Measurements from ENCODE around the gene BAZ2A.
A peak's percentile ranks its signal among the peaks of the same experiment; 100 is the strongest.
"Not testable (repeated sequence)": the region's sequence is repeated elsewhere in the genome, so short reads cannot be mapped to it uniquely, and the experiment has no call there.

BAZ2A gene

GRCh38 chr12:56599041-56599440 lies 31.1 kb downstream of the BAZ2A start:
- DNase-seq (ENCODE audit: low read depth in 2 of 3, low spot score in 1 of 3), result no peak

- no peak for DNase-seq (ENCODE audit: low read depth in 2 of 3, low spot score in 1 of 3)
These were observed 33.3 kb downstream of the BAZ2A start for GRCh38 chr12:56596815-56597214.

GRCh38 chr12:56593909-56594621 lies 36.1 kb downstream of the BAZ2A start:
- DNase-seq (ENCODE audit: low read depth in 2 of 3, low spot score in 1 of 3), result peak; percentile 26 to 57 (median 36)

GRCh38 chr12:56591961-56592360 lies 38.2 kb downstream of the BAZ2A start:
- DNase-seq (ENCODE audit: low read depth in 2 of 3, low spot score in 1 of 3), result no peak

GRCh38 chr12:56591126-56591525 lies 39.0 kb downstream of the BAZ2A start:
- DNase-seq (ENCODE audit: low read depth in 2 of 3, low spot score in 1 of 3), result no peak

GRCh38 chr12:56590237-56590830 lies 39.8 kb downstream of the BAZ2A start:
- no peak for DNase-seq (ENCODE audit: low read depth in 2 of 3, low spot score in 1 of 3)

- DNase-seq (ENCODE audit: low read depth in 2 of 3, low spot score in 1 of 3), result no peak
These were observed 40.3 kb downstream of the BAZ2A start for GRCh38 chr12:56589783-56590182.

GRCh38 chr12:56585098-56585497 lies 45.0 kb downstream of the BAZ2A start:
- DNase-seq (ENCODE audit: low read depth in 2 of 3, low spot score in 1 of 3), result no peak

- no peak for DNase-seq (ENCODE audit: low read depth in 2 of 3, low spot score in 1 of 3)
These were observed 48.5 kb downstream of the BAZ2A start for GRCh38 chr12:56581418-56582145.

GRCh38 chr12:56578983-56579546 lies 51.1 kb downstream of the BAZ2A start:
- DNase-seq (ENCODE audit: low read depth in 2 of 3, low spot score in 1 of 3), result no peak

- not testable (repeated sequence) for DNase-seq (ENCODE audit: low read depth in 2 of 3, low spot score in 1 of 3)
These were observed 52.9 kb downstream of the BAZ2A start for GRCh38 chr12:56577248-56577647.

- DNase-seq (ENCODE audit: low read depth in 2 of 3, low spot score in 1 of 3), result no peak
These were observed 55.9 kb downstream of the BAZ2A start for GRCh38 chr12:56574210-56574609.

GRCh38 chr12:56572288-56572687 lies 57.8 kb downstream of the BAZ2A start:
- no peak for DNase-seq (ENCODE audit: low read depth in 2 of 3, low spot score in 1 of 3)

GRCh38 chr12:56571121-56571520 lies 59.0 kb downstream of the BAZ2A start:
- DNase-seq (ENCODE audit: low read depth in 2 of 3, low spot score in 1 of 3), result no peak

GRCh38 chr12:56568146-56568545 lies 62.0 kb downstream of the BAZ2A start:
- DNase-seq (ENCODE audit: low read depth in 2 of 3, low spot score in 1 of 3), result no peak

GRCh38 chr12:56565510-56566101 lies 64.5 kb downstream of the BAZ2A start:
- no peak for DNase-seq (ENCODE audit: low read depth in 2 of 3, low spot score in 1 of 3)

GRCh38 chr12:56551070-56551469 lies 79.1 kb downstream of the BAZ2A start:
- no peak for DNase-seq (ENCODE audit: low read depth in 2 of 3, low spot score in 1 of 3)

GRCh38 chr12:56546680-56547079 lies 83.4 kb downstream of the BAZ2A start:
- DNase-seq (ENCODE audit: low read depth in 2 of 3, low spot score in 1 of 3), result no peak

All from stimulated activated CD4-positive, alpha-beta T cell treated with anti-CD3 and anti-CD28 coated beads, Interleukin-12 subunit alpha, Interleukin-12 subunit beta, amount 100 ng/mL, for 48 hours (primary cell).